Endothelial cell (in vitro differentiated cells): Measurements from ENCODE around the gene THBS1. TPM values are rescaled to one million over a fixed set of nuclear protein-coding genes. Genes with fewer than 3 reads are reported as not detected.

ENCODE experiments used
- DNase-seq: peaks from one replicate; pipeline ENCODE4 v3.0.0; 2021; ENCODE audit warnings: low spot score
- H3K27ac Mint-ChIP-seq: one replicate; pipeline ENCODE4 v1.8.0; 2021; ENCODE audit warnings: mixed read lengths, inconsistent platforms; ENCODE audit not compliant: unreplicated experiment
- H3K27me3 Mint-ChIP-seq: one replicate; pipeline ENCODE4 v1.8.0; 2021; ENCODE audit warnings: mild to moderate bottlenecking, moderate library complexity, mixed read lengths, inconsistent platforms; ENCODE audit not compliant: unreplicated experiment
- H3K36me3 Mint-ChIP-seq: one replicate; pipeline ENCODE4 v1.8.0; 2021; ENCODE audit warnings: mild to moderate bottlenecking, low read depth, mixed read lengths, inconsistent platforms; ENCODE audit not compliant: unreplicated experiment
- H3K4me1 Mint-ChIP-seq: one replicate; pipeline ENCODE4 v1.8.0; 2021; ENCODE audit warnings: mild to moderate bottlenecking, mixed read lengths, inconsistent platforms; ENCODE audit not compliant: unreplicated experiment
- H3K4me3 Mint-ChIP-seq: one replicate; pipeline ENCODE4 v1.8.0; 2021; ENCODE audit warnings: mild to moderate bottlenecking, mixed read lengths, inconsistent platforms; ENCODE audit not compliant: unreplicated experiment
- H3K9me3 Mint-ChIP-seq: one replicate; pipeline ENCODE4 v1.8.0; 2021; ENCODE audit warnings: mixed read lengths, inconsistent platforms; ENCODE audit not compliant: unreplicated experiment
- total RNA-seq: library from RNA; stranded (reverse); fragmentation: NEBNext Ultra II Directional; extraction: Animal tissue kit (Norgen Biotek cat#: 25700); gene quantifications from one replicate; pipeline ENCODE4 v1.2.1, GENCODE V29; 2021; ENCODE audit not compliant: unreplicated experiment
- TF ChIP-seq, protein P1 (sequence below): fragments of 200-600 bp; sonication (generic); IDR thresholded peaks from one replicate; pipeline ENCODE4 v1.5.0; 2021; ENCODE audit warnings: antibody characterized with exemption; ENCODE audit not compliant: unreplicated experiment

Gene THBS1
- total RNA-seq, 1 donor from 2014 or later, result 8.2 TPM

DNA sequence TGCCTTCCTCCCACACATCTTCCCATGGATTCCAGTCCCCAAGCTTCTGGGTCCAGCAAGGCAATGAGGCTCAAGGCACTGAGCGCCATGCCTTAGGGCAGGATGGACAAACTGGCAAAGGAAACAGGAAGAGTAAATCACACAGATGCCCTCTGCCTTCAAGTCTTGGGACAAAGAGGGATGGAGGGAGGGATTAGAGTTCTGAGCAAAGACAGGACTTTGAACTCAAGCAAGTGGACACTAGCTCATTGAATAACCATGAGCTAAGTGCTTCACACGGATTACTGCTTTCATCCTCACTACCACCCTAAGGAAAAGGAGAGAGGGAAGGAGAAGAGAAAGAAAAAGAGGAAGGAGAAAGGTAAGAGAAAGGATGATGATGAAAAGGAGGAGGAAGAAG lies 7.6 kb upstream of the THBS1 start:
- Mint-ChIP-seq H3K9me3 (no peaks in the 10 kb centered on the region), H3K27me3 (peaks cover 1% of the 10 kb centered on the region), H3K27ac (no peak overlapping the region), H3K4me3 (no peak overlapping the region), H3K36me3 (no peaks in the 10 kb centered on the region), H3K4me1 (no peaks in the 10 kb centered on the region)
- TF ChIP-seq, protein P1, sequence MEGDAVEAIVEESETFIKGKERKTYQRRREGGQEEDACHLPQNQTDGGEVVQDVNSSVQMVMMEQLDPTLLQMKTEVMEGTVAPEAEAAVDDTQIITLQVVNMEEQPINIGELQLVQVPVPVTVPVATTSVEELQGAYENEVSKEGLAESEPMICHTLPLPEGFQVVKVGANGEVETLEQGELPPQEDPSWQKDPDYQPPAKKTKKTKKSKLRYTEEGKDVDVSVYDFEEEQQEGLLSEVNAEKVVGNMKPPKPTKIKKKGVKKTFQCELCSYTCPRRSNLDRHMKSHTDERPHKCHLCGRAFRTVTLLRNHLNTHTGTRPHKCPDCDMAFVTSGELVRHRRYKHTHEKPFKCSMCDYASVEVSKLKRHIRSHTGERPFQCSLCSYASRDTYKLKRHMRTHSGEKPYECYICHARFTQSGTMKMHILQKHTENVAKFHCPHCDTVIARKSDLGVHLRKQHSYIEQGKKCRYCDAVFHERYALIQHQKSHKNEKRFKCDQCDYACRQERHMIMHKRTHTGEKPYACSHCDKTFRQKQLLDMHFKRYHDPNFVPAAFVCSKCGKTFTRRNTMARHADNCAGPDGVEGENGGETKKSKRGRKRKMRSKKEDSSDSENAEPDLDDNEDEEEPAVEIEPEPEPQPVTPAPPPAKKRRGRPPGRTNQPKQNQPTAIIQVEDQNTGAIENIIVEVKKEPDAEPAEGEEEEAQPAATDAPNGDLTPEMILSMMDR, result no peak
- no peak for DNase-seq

DNA sequence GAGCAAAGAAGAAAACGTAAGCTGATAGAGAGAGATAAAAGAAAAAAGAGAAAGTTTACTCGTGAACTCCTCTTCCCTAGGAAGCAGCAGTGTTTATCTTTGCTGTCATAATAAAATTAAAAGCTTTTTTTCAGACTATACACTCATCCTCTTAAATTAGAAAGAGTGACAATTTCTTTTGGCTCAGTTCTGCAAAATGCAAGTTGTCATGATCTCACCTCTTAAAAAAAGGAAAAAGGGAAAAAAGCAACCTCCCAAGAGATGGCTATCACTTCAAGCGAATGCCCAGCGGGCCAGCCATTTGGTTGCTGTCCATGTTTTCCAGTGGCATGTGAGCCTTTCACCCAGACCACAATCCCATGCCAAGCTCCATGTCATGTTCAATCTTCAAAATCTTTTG lies 7.0 kb upstream of the THBS1 start:
- Mint-ChIP-seq H3K4me3 (no peak overlapping the region), H3K36me3 (no peaks in the 10 kb centered on the region), H3K27ac (no peak overlapping the region), H3K9me3 (no peaks in the 10 kb centered on the region), H3K27me3 (peaks cover 1% of the 10 kb centered on the region), H3K4me1 (peaks cover 6% of the 10 kb centered on the region)
- TF ChIP-seq, protein P1, result no peak
- DNase-seq, result no peak

DNA sequence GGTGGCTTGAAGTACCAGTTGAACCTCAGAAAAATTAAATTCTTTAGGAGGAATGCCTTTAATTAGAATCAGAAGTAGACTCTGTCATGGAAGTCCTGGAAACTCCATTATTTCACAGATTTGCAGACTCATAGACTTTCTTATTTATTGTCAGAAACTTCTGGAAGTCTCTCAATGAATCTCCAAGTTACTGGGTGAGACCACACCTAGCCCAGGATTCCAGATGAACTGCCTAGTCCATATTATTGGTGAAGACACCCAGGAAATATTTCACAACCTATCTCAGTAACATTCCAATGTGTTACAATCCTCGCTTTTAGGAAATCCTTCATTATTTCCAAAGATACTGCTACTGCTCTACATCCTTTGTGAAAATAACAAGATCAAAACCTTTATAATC lies 6.5 kb upstream of the THBS1 start:
- Mint-ChIP-seq H3K27me3 (peaks cover 7% of the 10 kb centered on the region), H3K27ac (no peak overlapping the region)

GRCh38 chr15:39575180-39575579 lies 5.7 kb upstream of the THBS1 start:
- no peaks in the 10 kb centered on the region for H3K36me3 Mint-ChIP-seq
- H3K4me1 Mint-ChIP-seq, result peaks cover 18% of the 10 kb centered on the region
- H3K27ac Mint-ChIP-seq, result no peak overlapping the region
- H3K27me3 Mint-ChIP-seq, result peaks cover 11% of the 10 kb centered on the region
- DNase-seq, result no peak
- no peaks in the 10 kb centered on the region for H3K9me3 Mint-ChIP-seq
- TF ChIP-seq, protein P1, result no peak
- H3K4me3 Mint-ChIP-seq, result no peak overlapping the region

More for the DNA sequence above, 6.5 kb upstream of the THBS1 start:
- no peaks in the 10 kb centered on the region for H3K36me3 Mint-ChIP-seq
- TF ChIP-seq, protein P1, result no peak
- no peaks in the 10 kb centered on the region for H3K9me3 Mint-ChIP-seq
- no peak overlapping the region for H3K4me3 Mint-ChIP-seq
- peaks cover 11% of the 10 kb centered on the region for H3K4me1 Mint-ChIP-seq
- no peak for DNase-seq

- Mint-ChIP-seq H3K4me3 (peak overlapping the region; percentile 95), H3K4me1 (peaks cover 26% of the 10 kb centered on the region), H3K36me3 (no peaks in the 10 kb centered on the region), H3K27ac (peak overlapping the region; percentile 98), H3K9me3 (no peaks in the 10 kb centered on the region), H3K27me3 (peaks cover 18% of the 10 kb centered on the region)
- TF ChIP-seq, protein P1, result no peak
- DNase-seq, result no peak
Measured at GRCh38 chr15:39578851-39579486, 1.9 kb upstream of the THBS1 start.
